ENCODE results near the gene HDLBP.
A peak's percentile ranks its signal among the peaks of the same experiment; 100 is the strongest.

HDLBP gene

GRCh38 chr2:241228081-241228859, 87.2 kb downstream of the HDLBP start:
- DNase-seq (ENCODE audit: low spot score): no peak

- no peak for DNase-seq (ENCODE audit: low spot score)
Measured at GRCh38 chr2:241227594-241227993, 87.9 kb downstream of the HDLBP start.

GRCh38 chr2:241226723-241227572, 88.5 kb downstream of the HDLBP start:
- no peak for DNase-seq (ENCODE audit: low spot score)

- no peak for DNase-seq (ENCODE audit: low spot score)
Measured at GRCh38 chr2:241225983-241226382, 89.5 kb downstream of the HDLBP start.

- no peak for DNase-seq (ENCODE audit: low spot score)
Measured at GRCh38 chr2:241225545-241225944, 89.9 kb downstream of the HDLBP start.

- no peak for DNase-seq (ENCODE audit: low spot score)
Measured at GRCh38 chr2:241224851-241225438, 90.5 kb downstream of the HDLBP start.

- DNase-seq (ENCODE audit: low spot score): peak; percentile 74
Measured at GRCh38 chr2:241224018-241224850, 91.2 kb downstream of the HDLBP start.

GRCh38 chr2:241223211-241224017, 92.1 kb downstream of the HDLBP start:
- no peak for DNase-seq (ENCODE audit: low spot score)

- DNase-seq (ENCODE audit: low spot score): no peak
Measured at GRCh38 chr2:241219856-241220356, 95.6 kb downstream of the HDLBP start.

- DNase-seq (ENCODE audit: low spot score): no peak
Measured at GRCh38 chr2:241219030-241219382, 96.5 kb downstream of the HDLBP start.

GRCh38 chr2:241218131-241219029, 97.1 kb downstream of the HDLBP start:
- peak; percentile 34 for DNase-seq (ENCODE audit: low spot score)

GRCh38 chr2:241217320-241218031, 98.0 kb downstream of the HDLBP start:
- peak; percentile 73 for DNase-seq (ENCODE audit: low spot score)

GRCh38 chr2:241216211-241216761, 99.2 kb downstream of the HDLBP start:
- DNase-seq (ENCODE audit: low spot score): no peak

- no peak for DNase-seq (ENCODE audit: low spot score)
Measured at GRCh38 chr2:241215421-241215820, 100.1 kb downstream of the HDLBP start.

- DNase-seq (ENCODE audit: low spot score): no peak
Measured at GRCh38 chr2:241214766-241215165, 100.7 kb downstream of the HDLBP start.

GRCh38 chr2:241214209-241214608, 101.3 kb downstream of the HDLBP start:
- no peak for DNase-seq (ENCODE audit: low spot score)

- DNase-seq (ENCODE audit: low spot score): no peak
Measured at GRCh38 chr2:241213567-241213966, 101.9 kb downstream of the HDLBP start.

- DNase-seq (ENCODE audit: low spot score): no peak
Measured at GRCh38 chr2:241213041-241213440, 102.4 kb downstream of the HDLBP start.

GRCh38 chr2:241211276-241211675, 104.2 kb downstream of the HDLBP start:
- no peak for DNase-seq (ENCODE audit: low spot score)

Data from AG08395 (cell line).